ENCODE measurements around the gene IQSEC3. TPM values are rescaled to one million over a fixed set of nuclear protein-coding genes. Genes with fewer than 3 reads are reported as not detected.

The IQSEC3 gene
- total and polyA plus RNA-seq, 10 of the 15 experiments (the other 5 are each of a cell fraction or from before 2014, with no cell fraction given), result not detected

- DNase-seq (ENCODE audit: low read depth, low spot score) (no peak), ATAC-seq (no peak), FAIRE-seq (no peak)
- Histone ChIP-seq H3K27me3 (replicated peaks in 1 of 2; ENCODE audit: control insufficient read depth in 2 of 2, insufficient read depth in 2 of 2, low read length in 1 of 2) (peaks cover 6 to 7% of the 10 kb centered on the region in 2 experiments; a peak in 3 of 4 replicates), H3K4me3 (no peak overlapping the region), H3K4me2 (ENCODE audit: control insufficient read depth, insufficient read depth) (no peak overlapping the region), H3K4me1 (ENCODE audit: control insufficient read depth, insufficient read depth, low read length) (no peaks in the 10 kb centered on the region), H3K9ac (ENCODE audit: control insufficient read depth, insufficient read depth, low read length) (no peak overlapping the region), H3K79me2 (ENCODE audit: control insufficient read depth, insufficient read depth, low read length) (no peaks in the 10 kb centered on the region), H3K36me3 (ENCODE audit: control insufficient read depth in 2 of 2, insufficient read depth in 2 of 2, low read length in 1 of 2) (no peaks in the 10 kb centered on the region), H2AFZ (ENCODE audit: control insufficient read depth, low read depth, low read length) (no peak overlapping the region), H4K20me1 (ENCODE audit: control insufficient read depth, insufficient read depth) (no peaks in the 10 kb centered on the region), H3K9me3 (replicated peaks; ENCODE audit: control insufficient read depth, insufficient read depth, low read length) (no peaks in the 10 kb centered on the region), H3K27ac (ENCODE audit: control insufficient read depth, insufficient read depth) (no peak overlapping the region)
- BruUV-seq (replicated peaks), result no TSS peak
- ChIA-PET CTCF (interaction anchor here (0.6 kb wide), 1 partner anchor 339 kb away, joined by 3 read pairs; no protein-coding TSS in a partner anchor), SMC1A (ENCODE audit: uncharacterized antibody, unreplicated experiment) (no interaction called here), POLR2A (no interaction called here), RAD21 (ENCODE audit: unreplicated experiment) (no interaction called here)
- intact Hi-C loops (cut with micrococcal nuclease; ENCODE audit: unreplicated experiment), result no loop called here
- no peak for TF ChIP-seq SREBF2 (IDR thresholded peaks at IDR 0.05; ENCODE audit: low read length)
- TF ChIP-seq PBX3 (IDR thresholded peaks at IDR 0.05; ENCODE audit: insufficient replicate concordance, low read depth, low read length), result no peak
- no peak for TF ChIP-seq MLLT1 (IDR thresholded peaks at IDR 0.05)
- TF ChIP-seq KAT2A (conservative IDR thresholded peaks at IDR 0.05; ENCODE audit: control insufficient read depth, low read depth, low read length), result no peak
- TF ChIP-seq EP300 (IDR thresholded peaks at IDR 0.05; ENCODE audit: borderline replicate concordance in 1 of 2, control insufficient read depth in 1 of 2, low read depth in 2 of 2, low read length in 2 of 2), result no peak
- TF ChIP-seq, protein P1, sequence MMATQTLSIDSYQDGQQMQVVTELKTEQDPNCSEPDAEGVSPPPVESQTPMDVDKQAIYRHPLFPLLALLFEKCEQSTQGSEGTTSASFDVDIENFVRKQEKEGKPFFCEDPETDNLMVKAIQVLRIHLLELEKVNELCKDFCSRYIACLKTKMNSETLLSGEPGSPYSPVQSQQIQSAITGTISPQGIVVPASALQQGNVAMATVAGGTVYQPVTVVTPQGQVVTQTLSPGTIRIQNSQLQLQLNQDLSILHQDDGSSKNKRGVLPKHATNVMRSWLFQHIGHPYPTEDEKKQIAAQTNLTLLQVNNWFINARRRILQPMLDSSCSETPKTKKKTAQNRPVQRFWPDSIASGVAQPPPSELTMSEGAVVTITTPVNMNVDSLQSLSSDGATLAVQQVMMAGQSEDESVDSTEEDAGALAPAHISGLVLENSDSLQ (IDR thresholded peaks at IDR 0.05), result no peak
- TF ChIP-seq NFYA (IDR thresholded peaks at IDR 0.05; ENCODE audit: borderline replicate concordance, low read depth, low read length), result no peak
- TF ChIP-seq ZBTB11 (CRISPR knock-in tag; IDR thresholded peaks at IDR 0.05), result no peak
- no peak for TF ChIP-seq EZH2 (IDR thresholded peaks at IDR 0.05; ENCODE audit: borderline replicate concordance, control insufficient read depth, low read depth, low read length)
- no peak for TF ChIP-seq MXI1 (IDR thresholded peaks at IDR 0.05; ENCODE audit: low read depth, low read length)
- TF ChIP-seq POLR2AphosphoS2 (IDR thresholded peaks at IDR 0.05; ENCODE audit: low read depth, low read length), result no peak
- TF ChIP-seq BCL11A (IDR thresholded peaks at IDR 0.05; ENCODE audit: low read depth, low read length), result no peak
- TF ChIP-seq BMI1 (IDR thresholded peaks at IDR 0.05; ENCODE audit: borderline replicate concordance), result no peak
- TF ChIP-seq HDAC2 (IDR thresholded peaks at IDR 0.05), result no peak
- TF ChIP-seq IKZF2 (IDR thresholded peaks at IDR 0.05), result no peak
- in situ Hi-C loops (cut with MboI), result no loop called here
- 33% methylated on average over 5 of the region's 5 CpGs for WGBS (ENCODE audit: insufficient coverage, insufficient replicate concordance, low lambda C conversion rate, missing lambda C conversion rate)
Observed at GRCh38 chr12:78981-79380, 12.4 kb downstream of the IQSEC3 start.
